Astrocyte (in vitro differentiated cells and primary cell): ENCODE results near the gene KRT71.

ENCODE experiments used
- CTCF ChIP-seq: IDR thresholded peaks from 2 replicates; pipeline ENCODE4 v1.5.1; 2011; ENCODE audit warnings: low read depth, mild to moderate bottlenecking, inconsistent platforms, low read length, moderate library complexity; ENCODE audit not compliant: insufficient read depth
- EZH2 ChIP-seq: IDR thresholded peaks from 2 replicates; pipeline ENCODE4 v1.6.1; 2012; ENCODE audit warnings: mild to moderate bottlenecking, low read length, inconsistent platforms; ENCODE audit not compliant: insufficient read depth

DNA sequence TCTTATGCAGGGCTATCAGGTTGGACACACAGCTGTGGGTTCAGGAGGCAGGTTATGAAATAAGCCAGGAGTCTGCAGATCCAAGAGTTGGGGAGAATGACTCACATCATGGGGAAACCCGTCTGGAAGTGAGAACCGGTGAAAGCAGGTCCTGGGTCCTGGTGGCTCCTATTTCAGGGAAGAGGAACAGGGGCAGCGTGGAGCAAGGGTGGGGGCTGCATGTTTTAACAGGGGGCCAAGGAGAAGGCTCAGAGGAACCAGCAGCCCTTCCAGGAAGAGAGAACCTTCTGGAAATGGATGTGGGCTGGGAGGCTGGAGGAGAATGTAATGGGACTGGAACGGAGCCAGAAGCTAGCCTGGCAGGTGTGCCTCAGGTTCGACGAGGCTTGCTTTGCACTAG is 28.5 kb upstream of the KRT71 start:
- TF ChIP-seq CTCF (no peak), EZH2 (no peak)
